Measurements from ENCODE around the gene DEPDC7. TPM values are rescaled to one million over a fixed set of nuclear protein-coding genes. Genes with fewer than 3 reads are reported as not detected.

DEPDC7 gene
- total RNA-seq, 1 experiment from 2014 or later: 1.6 TPM

- Mint-ChIP-seq H3K27ac (ENCODE audit: unreplicated experiment) (no peak overlapping the region), H3K4me3 (ENCODE audit: low read depth, unreplicated experiment) (no peak overlapping the region), H3K36me3 (ENCODE audit: insufficient read depth, unreplicated experiment) (peaks cover under 1% of the 10 kb centered on the region), H3K9me3 (ENCODE audit: low read depth, unreplicated experiment) (no peaks in the 10 kb centered on the region), H3K4me1 (ENCODE audit: low read depth, unreplicated experiment) (no peaks in the 10 kb centered on the region), H3K27me3 (ENCODE audit: unreplicated experiment) (no peaks in the 10 kb centered on the region)
- DNase-seq: no peak
- CTCF ChIA-PET: no interaction called here
- intact Hi-C loops (cut with micrococcal nuclease; ENCODE audit: unreplicated experiment): no loop called here
- TF ChIP-seq CTCF (IDR thresholded peaks at IDR 0.05; ENCODE audit: unreplicated experiment): no peak
- BruUV-seq (replicated peaks): no TSS peak
Measured at GRCh38 chr11:33021501-33021900, 5.8 kb downstream of the DEPDC7 start.

DNA sequence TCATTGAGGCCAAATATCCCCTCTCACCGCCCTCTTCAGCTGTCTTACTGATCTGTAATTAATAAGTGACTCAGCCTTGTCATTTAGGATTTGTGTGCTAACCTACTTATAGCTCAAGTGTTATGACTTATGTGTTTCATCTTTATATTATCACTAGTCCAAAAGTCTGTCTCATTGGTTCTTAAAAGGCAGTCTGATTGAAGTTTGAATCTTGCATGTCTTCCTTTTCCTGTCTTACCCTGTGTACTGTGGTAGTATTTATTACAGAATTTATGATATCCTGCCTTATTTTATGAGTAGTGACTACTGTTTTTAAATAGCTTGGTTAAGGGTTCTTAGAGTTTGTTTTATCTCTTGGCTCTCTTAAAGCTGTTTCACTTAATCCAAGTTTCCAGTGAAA lies 6.3 kb downstream of the DEPDC7 start:
- CTCF ChIA-PET: no interaction called here

GRCh38 chr11:33025339-33025722 lies 9.7 kb downstream of the DEPDC7 start:
- Mint-ChIP-seq H3K36me3 (ENCODE audit: insufficient read depth, unreplicated experiment) (no peaks in the 10 kb centered on the region), H3K4me3 (ENCODE audit: low read depth, unreplicated experiment) (no peak overlapping the region), H3K27me3 (ENCODE audit: unreplicated experiment) (no peaks in the 10 kb centered on the region), H3K9me3 (ENCODE audit: low read depth, unreplicated experiment) (no peaks in the 10 kb centered on the region), H3K4me1 (ENCODE audit: low read depth, unreplicated experiment) (no peaks in the 10 kb centered on the region), H3K27ac (ENCODE audit: unreplicated experiment) (no peak overlapping the region)
- BruUV-seq (replicated peaks): no TSS peak
- no peak for DNase-seq
- CTCF ChIA-PET: no interaction called here
- no peak for TF ChIP-seq CTCF (IDR thresholded peaks at IDR 0.05; ENCODE audit: unreplicated experiment)
- intact Hi-C loops (cut with micrococcal nuclease; ENCODE audit: unreplicated experiment): no loop called here

More for the DNA sequence above, 6.3 kb downstream of the DEPDC7 start:
- BruUV-seq (replicated peaks): no TSS peak
- no peaks in the 10 kb centered on the region for H3K9me3 Mint-ChIP-seq (ENCODE audit: low read depth, unreplicated experiment)
- H3K27ac Mint-ChIP-seq (ENCODE audit: unreplicated experiment): no peak overlapping the region
- DNase-seq: no peak
- no peak overlapping the region for H3K4me3 Mint-ChIP-seq (ENCODE audit: low read depth, unreplicated experiment)
- H3K27me3 Mint-ChIP-seq (ENCODE audit: unreplicated experiment): no peaks in the 10 kb centered on the region
- H3K36me3 Mint-ChIP-seq (ENCODE audit: insufficient read depth, unreplicated experiment): no peaks in the 10 kb centered on the region
- TF ChIP-seq CTCF (IDR thresholded peaks at IDR 0.05; ENCODE audit: unreplicated experiment): no peak
- intact Hi-C loops (cut with micrococcal nuclease; ENCODE audit: unreplicated experiment): no loop called here
- H3K4me1 Mint-ChIP-seq (ENCODE audit: low read depth, unreplicated experiment): no peaks in the 10 kb centered on the region

- no peak for TF ChIP-seq CTCF (IDR thresholded peaks at IDR 0.05; ENCODE audit: unreplicated experiment)
- Mint-ChIP-seq H3K27me3 (ENCODE audit: unreplicated experiment) (no peaks in the 10 kb centered on the region), H3K4me3 (ENCODE audit: low read depth, unreplicated experiment) (no peak overlapping the region), H3K27ac (ENCODE audit: unreplicated experiment) (no peak overlapping the region), H3K36me3 (ENCODE audit: insufficient read depth, unreplicated experiment) (no peaks in the 10 kb centered on the region), H3K9me3 (ENCODE audit: low read depth, unreplicated experiment) (no peaks in the 10 kb centered on the region), H3K4me1 (ENCODE audit: low read depth, unreplicated experiment) (no peaks in the 10 kb centered on the region)
- CTCF ChIA-PET: no interaction called here
- no TSS peak for BruUV-seq (replicated peaks)
- intact Hi-C loops (cut with micrococcal nuclease; ENCODE audit: unreplicated experiment): no loop called here
- no peak for DNase-seq
Measured at GRCh38 chr11:33027233-33027632, 11.6 kb downstream of the DEPDC7 start.

Data from Calu3 (cell line).